ENCODE measurements around the gene PDE11A. TPM values are rescaled to one million over a fixed set of nuclear protein-coding genes. Genes with fewer than 3 reads are reported as not detected.

Gene PDE11A
- total and polyA plus RNA-seq, 5 donors from 2014 or later = not detected

- Mint-ChIP-seq H3K4me3 (no peak overlapping the region), H3K9me3 (peaks cover 0 to under 1% (median 0%) of the 10 kb centered on the region in 7 donors), H3K36me3 (no peaks in the 10 kb centered on the region), H3K4me1 (no peaks in the 10 kb centered on the region), H3K27me3 (peaks cover 34% of the 10 kb centered on the region), H3K27ac (no peak overlapping the region)
- no peak for ATAC-seq (ENCODE audit: low read depth in 2 of 2)
- Histone ChIP-seq H3K4me1 (ENCODE audit: control insufficient read depth, insufficient read depth, low read length, poor library complexity, severe bottlenecking) (no peaks in the 10 kb centered on the region), H3K9me3 (ENCODE audit: control insufficient read depth in 2 of 2, low read length in 2 of 2) (no peaks in the 10 kb centered on the region), H3K27ac (ENCODE audit: insufficient read depth, low read length, poor library complexity, severe bottlenecking) (no peak overlapping the region), H3K36me3 (ENCODE audit: control insufficient read depth, insufficient read depth, low read length) (no peaks in the 10 kb centered on the region), H3K27me3 (ENCODE audit: control insufficient read depth, insufficient read depth, low read length) (peaks cover 13% of the 10 kb centered on the region), H3K4me3 (ENCODE audit: low read depth, low read length) (no peak overlapping the region)
- DNase-seq = no peak
Observed at GRCh38 chr2:177726931-177727348, 345.6 kb downstream of the PDE11A start.

GRCh38 chr2:177724398-177725287 is 347.9 kb downstream of the PDE11A start:
- peak; percentile 3 to 47 (median 20) for DNase-seq
- Histone ChIP-seq H3K27me3 (ENCODE audit: control insufficient read depth, insufficient read depth, low read length) (peaks cover 8% of the 10 kb centered on the region), H3K4me1 (ENCODE audit: control insufficient read depth, insufficient read depth, low read length, poor library complexity, severe bottlenecking) (no peaks in the 10 kb centered on the region), H3K9me3 (ENCODE audit: control insufficient read depth in 2 of 2, low read length in 2 of 2) (no peaks in the 10 kb centered on the region), H3K27ac (ENCODE audit: insufficient read depth, low read length, poor library complexity, severe bottlenecking) (no peak overlapping the region), H3K4me3 (ENCODE audit: low read depth, low read length) (no peak overlapping the region), H3K36me3 (ENCODE audit: control insufficient read depth, insufficient read depth, low read length) (no peaks in the 10 kb centered on the region)
- no peaks in the 10 kb centered on the region for H3K9me3 Mint-ChIP-seq
- no peak overlapping the region for H3K4me3 Mint-ChIP-seq
- no peak for ATAC-seq (ENCODE audit: low read depth in 2 of 2)
- no peaks in the 10 kb centered on the region for H3K4me1 Mint-ChIP-seq
- peaks cover 20% of the 10 kb centered on the region for H3K27me3 Mint-ChIP-seq
- H3K27ac Mint-ChIP-seq = no peak overlapping the region
- H3K36me3 Mint-ChIP-seq = no peaks in the 10 kb centered on the region

GRCh38 chr2:177723235-177723634 is 349.3 kb downstream of the PDE11A start:
- H3K9me3 ChIP-seq (ENCODE audit: control insufficient read depth in 2 of 2, low read length in 2 of 2) = no peaks in the 10 kb centered on the region
- no peak for DNase-seq
- no peak for ATAC-seq (ENCODE audit: low read depth in 2 of 2)

GRCh38 chr2:177721818-177722567 is 350.6 kb downstream of the PDE11A start:
- Mint-ChIP-seq H3K4me3 (no peak overlapping the region), H3K4me1 (no peaks in the 10 kb centered on the region), H3K27ac (no peak overlapping the region)

More at GRCh38 chr2:177723235-177723634, 349.3 kb downstream of the PDE11A start:
- H3K4me3 ChIP-seq (ENCODE audit: low read depth, low read length) = no peak overlapping the region
- H3K4me1 Mint-ChIP-seq = no peaks in the 10 kb centered on the region
- H3K9me3 Mint-ChIP-seq = peaks cover 0 to 1% (median 0%) of the 10 kb centered on the region in 7 donors
- H3K27me3 Mint-ChIP-seq = peaks cover 16% of the 10 kb centered on the region
- H3K36me3 Mint-ChIP-seq = no peaks in the 10 kb centered on the region
- H3K4me1 ChIP-seq (ENCODE audit: control insufficient read depth, insufficient read depth, low read length, poor library complexity, severe bottlenecking) = no peaks in the 10 kb centered on the region
- H3K36me3 ChIP-seq (ENCODE audit: control insufficient read depth, insufficient read depth, low read length) = no peaks in the 10 kb centered on the region
- H3K27ac ChIP-seq (ENCODE audit: insufficient read depth, low read length, poor library complexity, severe bottlenecking) = no peak overlapping the region
- peaks cover 8% of the 10 kb centered on the region for H3K27me3 ChIP-seq (ENCODE audit: control insufficient read depth, insufficient read depth, low read length)
- no peak overlapping the region for H3K4me3 Mint-ChIP-seq
- H3K27ac Mint-ChIP-seq = no peak overlapping the region

GRCh38 chr2:177721087-177721486 is 351.5 kb downstream of the PDE11A start:
- Mint-ChIP-seq H3K27me3 (peaks cover 5% of the 10 kb centered on the region), H3K4me3 (no peak overlapping the region), H3K36me3 (no peaks in the 10 kb centered on the region)

More at GRCh38 chr2:177721818-177722567, 350.6 kb downstream of the PDE11A start:
- no peak for ATAC-seq (ENCODE audit: low read depth in 2 of 2)
- Mint-ChIP-seq H3K9me3 (peaks cover 0 to 2% (median 0%) of the 10 kb centered on the region in 7 donors), H3K27me3 (peaks cover 14% of the 10 kb centered on the region), H3K36me3 (no peaks in the 10 kb centered on the region)
- Histone ChIP-seq H3K9me3 (ENCODE audit: control insufficient read depth in 2 of 2, low read length in 2 of 2) (no peaks in the 10 kb centered on the region), H3K27me3 (ENCODE audit: control insufficient read depth, insufficient read depth, low read length) (peaks cover 6% of the 10 kb centered on the region), H3K4me1 (ENCODE audit: control insufficient read depth, insufficient read depth, low read length, poor library complexity, severe bottlenecking) (no peaks in the 10 kb centered on the region), H3K36me3 (ENCODE audit: control insufficient read depth, insufficient read depth, low read length) (no peaks in the 10 kb centered on the region), H3K27ac (ENCODE audit: insufficient read depth, low read length, poor library complexity, severe bottlenecking) (no peak overlapping the region), H3K4me3 (ENCODE audit: low read depth, low read length) (no peak overlapping the region)
- no peak for DNase-seq

GRCh38 chr2:177717831-177718618 is 354.6 kb downstream of the PDE11A start:
- Histone ChIP-seq H3K27me3 (ENCODE audit: control insufficient read depth, insufficient read depth, low read length) (peaks cover 16% of the 10 kb centered on the region), H3K36me3 (ENCODE audit: control insufficient read depth, insufficient read depth, low read length) (no peaks in the 10 kb centered on the region), H3K4me3 (ENCODE audit: low read depth, low read length) (no peak overlapping the region), H3K9me3 (ENCODE audit: control insufficient read depth in 2 of 2, low read length in 2 of 2) (no peaks in the 10 kb centered on the region), H3K27ac (ENCODE audit: insufficient read depth, low read length, poor library complexity, severe bottlenecking) (no peak overlapping the region), H3K4me1 (ENCODE audit: control insufficient read depth, insufficient read depth, low read length, poor library complexity, severe bottlenecking) (no peaks in the 10 kb centered on the region)
- H3K27me3 Mint-ChIP-seq = no peaks in the 10 kb centered on the region
- H3K4me3 Mint-ChIP-seq = no peak overlapping the region
- DNase-seq (peak in 1 of 3 donors; percentile 11), ATAC-seq (ENCODE audit: low read depth in 2 of 2) (no peak)
- no peaks in the 10 kb centered on the region for H3K36me3 Mint-ChIP-seq
- H3K9me3 Mint-ChIP-seq = peaks cover 0 to 2% (median 0%) of the 10 kb centered on the region in 7 donors
- no peak overlapping the region for H3K27ac Mint-ChIP-seq
- H3K4me1 Mint-ChIP-seq = no peaks in the 10 kb centered on the region

More at GRCh38 chr2:177721087-177721486, 351.5 kb downstream of the PDE11A start:
- H3K9me3 Mint-ChIP-seq = peaks cover 0 to 2% (median 0%) of the 10 kb centered on the region in 7 donors
- ATAC-seq (ENCODE audit: low read depth in 2 of 2) (no peak), DNase-seq (no peak)
- no peaks in the 10 kb centered on the region for H3K9me3 ChIP-seq (ENCODE audit: control insufficient read depth in 2 of 2, low read length in 2 of 2)
- H3K36me3 ChIP-seq (ENCODE audit: control insufficient read depth, insufficient read depth, low read length) = no peaks in the 10 kb centered on the region
- H3K27ac ChIP-seq (ENCODE audit: insufficient read depth, low read length, poor library complexity, severe bottlenecking) = no peak overlapping the region
- H3K4me3 ChIP-seq (ENCODE audit: low read depth, low read length) = no peak overlapping the region
- no peaks in the 10 kb centered on the region for H3K4me1 Mint-ChIP-seq
- H3K27me3 ChIP-seq (ENCODE audit: control insufficient read depth, insufficient read depth, low read length) = peaks cover 8% of the 10 kb centered on the region
- no peak overlapping the region for H3K27ac Mint-ChIP-seq
- no peaks in the 10 kb centered on the region for H3K4me1 ChIP-seq (ENCODE audit: control insufficient read depth, insufficient read depth, low read length, poor library complexity, severe bottlenecking)

- DNase-seq = no peak
- no peak for ATAC-seq (ENCODE audit: low read depth in 2 of 2)
- no peaks in the 10 kb centered on the region for H3K36me3 ChIP-seq (ENCODE audit: control insufficient read depth, insufficient read depth, low read length)
- no peak overlapping the region for H3K27ac ChIP-seq (ENCODE audit: insufficient read depth, low read length, poor library complexity, severe bottlenecking)
- Mint-ChIP-seq H3K27me3 (no peaks in the 10 kb centered on the region), H3K27ac (no peak overlapping the region), H3K4me1 (no peaks in the 10 kb centered on the region), H3K36me3 (no peaks in the 10 kb centered on the region), H3K4me3 (no peak overlapping the region), H3K9me3 (peaks cover 0 to 2% (median 0%) of the 10 kb centered on the region in 7 donors)
- H3K4me3 ChIP-seq (ENCODE audit: low read depth, low read length) = no peak overlapping the region
- no peaks in the 10 kb centered on the region for H3K4me1 ChIP-seq (ENCODE audit: control insufficient read depth, insufficient read depth, low read length, poor library complexity, severe bottlenecking)
- no peaks in the 10 kb centered on the region for H3K9me3 ChIP-seq (ENCODE audit: control insufficient read depth in 2 of 2, low read length in 2 of 2)
- H3K27me3 ChIP-seq (ENCODE audit: control insufficient read depth, insufficient read depth, low read length) = peaks cover 12% of the 10 kb centered on the region
Observed at GRCh38 chr2:177716484-177716883, 356.1 kb downstream of the PDE11A start.

Data from CD4-positive, CD25-positive, alpha-beta regulatory T cell (primary cell).